CD4-positive, alpha-beta T cell treated with Interleukin-6 for 4 hours (primary cell): ENCODE data around the gene SPATA31A7.
"Not testable (repeated sequence)": the region's sequence is repeated elsewhere in the genome, so short reads cannot be mapped to it uniquely, and the experiment has no call there.

Source experiments
- DNase-seq: peaks from one replicate; pipeline ENCODE4 v3.0.0-alpha.2; 2020; ENCODE audit warnings: mixed read lengths

SPATA31A7 gene

DNA sequence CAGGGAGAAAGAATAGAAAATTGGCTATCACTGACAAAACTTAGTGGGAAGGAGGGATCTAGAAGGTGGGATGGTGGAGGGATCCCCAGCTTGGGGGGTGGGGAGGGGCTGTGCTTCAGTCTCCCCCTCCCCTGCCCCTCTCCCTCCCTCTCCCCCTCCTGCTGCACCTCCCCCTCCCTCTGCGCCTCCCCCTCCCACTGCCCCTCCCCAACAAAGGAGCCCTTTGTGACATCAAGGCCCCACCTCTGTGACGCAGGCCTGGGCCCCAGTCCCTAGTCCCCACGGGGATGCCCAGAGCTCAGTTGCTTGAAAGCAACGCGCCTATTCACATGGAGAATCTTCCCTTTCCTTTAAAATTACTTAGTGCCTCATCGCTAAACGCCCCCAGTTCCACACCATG, at the start of gene SPATA31A7:
SPATA31A7 (plus strand) TSS at position 301 of the 400 bp plus-strand sequence; CDS start at position 330, 29 bp downstream.
- not testable (repeated sequence) for DNase-seq

- not testable (repeated sequence) for DNase-seq
Observed at GRCh38 chr9:61226438-61226837, 36.6 kb downstream of the SPATA31A7 start.
